Measurements from ENCODE around the gene DNM1. TPM values are rescaled to one million over a fixed set of nuclear protein-coding genes. Genes with fewer than 3 reads are reported as not detected.
"Not testable (repeated sequence)": the region's sequence is repeated elsewhere in the genome, so short reads cannot be mapped to it uniquely, and the experiment has no call there.

DNM1 gene
- total RNA-seq, 2 donors from 2014 or later: 0.52 to 1.1 TPM

DNA sequence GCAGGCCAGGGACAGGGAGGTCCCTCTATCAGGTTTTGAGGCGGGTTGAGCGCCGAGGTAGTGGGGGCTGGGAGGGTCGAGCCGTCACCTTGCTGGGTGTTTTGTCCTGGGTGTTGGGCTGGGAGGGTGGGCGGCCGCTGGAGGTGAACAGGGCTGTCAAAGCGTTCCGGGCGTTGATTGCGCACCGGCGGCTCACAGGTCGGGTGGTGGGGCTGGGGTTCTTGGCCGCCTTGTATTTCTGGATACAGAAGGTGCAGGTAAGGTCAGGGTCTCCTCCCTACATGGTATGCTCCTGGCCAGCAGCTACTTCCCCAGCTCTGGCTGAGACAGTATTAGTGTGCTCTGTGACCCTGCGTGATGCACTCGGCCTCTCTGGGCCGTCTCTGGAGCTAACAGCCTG lies 37.0 kb upstream of the DNM1 start:
- no peaks in the 10 kb centered on the region for H3K9me3 Mint-ChIP-seq
- H3K27me3 Mint-ChIP-seq: no peaks in the 10 kb centered on the region
- H3K4me1 Mint-ChIP-seq (ENCODE audit: low read depth in 2 of 2): peaks cover 14 to 19% of the 10 kb centered on the region in 2 donors
- DNase-seq (ENCODE audit: low spot score) (no peak), ATAC-seq (no peak)
- no peak overlapping the region for H3K27ac Mint-ChIP-seq
- no peak overlapping the region for H3K4me3 Mint-ChIP-seq
- peaks cover 5% of the 10 kb centered on the region for H3K36me3 Mint-ChIP-seq

DNA sequence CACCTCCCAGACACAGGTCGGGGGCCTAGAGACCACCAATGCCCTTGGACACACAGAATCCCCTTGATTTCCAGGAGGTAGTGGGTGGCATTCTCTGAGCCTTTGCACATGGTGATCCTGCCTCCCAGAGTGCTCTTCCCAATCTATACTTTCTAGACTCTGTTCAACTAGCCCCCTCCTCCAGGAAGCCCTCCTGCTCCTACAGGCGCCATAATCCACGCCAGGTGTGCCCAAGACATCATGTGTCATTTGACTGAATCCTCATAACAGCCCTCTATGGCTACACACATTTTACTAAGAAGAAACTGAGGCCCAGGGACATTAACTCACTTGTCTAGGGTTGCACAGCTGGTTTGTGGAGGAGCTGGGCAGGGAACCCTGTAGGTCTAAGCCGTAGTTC lies 36.0 kb upstream of the DNM1 start:
- Mint-ChIP-seq H3K27me3 (no peaks in the 10 kb centered on the region), H3K27ac (no peak overlapping the region), H3K36me3 (peaks cover 5% of the 10 kb centered on the region)

DNA sequence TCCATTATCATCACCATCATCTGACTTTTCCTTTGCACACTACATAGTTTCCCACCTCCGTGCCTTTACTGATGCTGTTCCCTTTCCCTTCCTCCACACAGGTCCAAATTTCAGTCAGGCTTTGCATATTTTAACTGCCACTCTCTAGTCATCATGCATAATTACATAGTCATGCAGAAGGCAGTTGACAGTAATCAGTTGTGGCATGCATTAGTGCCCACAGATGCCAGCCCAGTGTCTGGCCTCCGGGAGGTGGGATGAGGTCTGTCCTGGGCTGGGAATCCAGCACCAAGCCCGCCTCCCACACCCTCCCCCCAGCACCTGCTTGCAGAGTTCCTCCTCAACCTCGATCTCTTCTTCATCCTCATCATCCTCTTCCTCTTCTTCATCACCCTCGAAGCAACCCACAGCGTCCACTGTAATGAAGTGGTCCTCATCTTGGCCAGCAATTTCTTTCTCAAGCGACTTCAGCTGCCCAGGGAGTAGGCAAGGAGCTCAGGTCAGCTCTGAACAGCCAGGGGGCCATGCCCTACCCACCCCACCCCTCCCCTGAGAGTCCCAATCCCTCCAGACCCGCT lies 34.4 kb upstream of the DNM1 start:
- no peaks in the 10 kb centered on the region for H3K27me3 Mint-ChIP-seq
- H3K9me3 Mint-ChIP-seq: no peaks in the 10 kb centered on the region
- ATAC-seq: no peak
- peaks cover 5% of the 10 kb centered on the region for H3K36me3 Mint-ChIP-seq
- H3K4me1 Mint-ChIP-seq (ENCODE audit: low read depth in 2 of 2): peaks cover 4 to 10% of the 10 kb centered on the region in 2 donors
- no peak for DNase-seq (ENCODE audit: low spot score)
- H3K27ac Mint-ChIP-seq: no peak overlapping the region
- H3K4me3 Mint-ChIP-seq: no peak overlapping the region

More for the DNA sequence above, 36.0 kb upstream of the DNM1 start:
- DNase-seq (ENCODE audit: low spot score) (no peak), ATAC-seq (no peak)
- Mint-ChIP-seq H3K4me1 (ENCODE audit: low read depth in 2 of 2) (peaks cover 10 to 16% of the 10 kb centered on the region in 2 donors), H3K9me3 (no peaks in the 10 kb centered on the region), H3K4me3 (no peak overlapping the region)

GRCh38 chr9:128169492-128169891 lies 33.7 kb upstream of the DNM1 start:
- no peak for DNase-seq (ENCODE audit: low spot score)
- no peak for ATAC-seq
- Mint-ChIP-seq H3K4me3 (no peak overlapping the region), H3K36me3 (peaks cover 5% of the 10 kb centered on the region), H3K27ac (no peak overlapping the region), H3K27me3 (no peaks in the 10 kb centered on the region), H3K4me1 (ENCODE audit: low read depth in 2 of 2) (peaks cover 4 to 10% of the 10 kb centered on the region in 2 donors), H3K9me3 (no peaks in the 10 kb centered on the region)

DNA sequence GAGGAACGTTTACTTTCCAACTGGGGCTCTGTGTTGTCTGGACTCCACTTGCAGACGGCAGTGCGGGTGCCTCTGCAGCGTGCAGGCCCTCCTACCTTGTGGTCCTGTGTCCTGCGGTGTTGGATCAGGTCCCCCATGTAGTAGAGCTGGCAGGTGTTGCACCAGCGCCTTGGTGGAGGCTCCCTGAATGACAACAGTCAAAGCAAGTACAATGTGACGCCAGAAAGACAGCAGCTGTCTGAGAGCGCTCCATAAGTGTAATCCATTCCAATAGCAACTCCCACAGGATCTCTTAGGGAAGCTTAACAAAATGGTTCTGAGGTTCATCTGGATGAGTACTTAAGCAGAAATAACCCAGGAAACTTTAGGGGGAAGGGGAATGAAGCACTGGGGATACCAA lies 33.3 kb upstream of the DNM1 start:
- no peak for ATAC-seq
- H3K36me3 Mint-ChIP-seq: peaks cover 5% of the 10 kb centered on the region
- no peaks in the 10 kb centered on the region for H3K27me3 Mint-ChIP-seq
- H3K4me3 Mint-ChIP-seq: no peak overlapping the region
- no peaks in the 10 kb centered on the region for H3K9me3 Mint-ChIP-seq
- H3K27ac Mint-ChIP-seq: no peak overlapping the region
- no peak for DNase-seq (ENCODE audit: low spot score)
- peaks cover 4 to 10% of the 10 kb centered on the region in 2 donors for H3K4me1 Mint-ChIP-seq (ENCODE audit: low read depth in 2 of 2)

DNA sequence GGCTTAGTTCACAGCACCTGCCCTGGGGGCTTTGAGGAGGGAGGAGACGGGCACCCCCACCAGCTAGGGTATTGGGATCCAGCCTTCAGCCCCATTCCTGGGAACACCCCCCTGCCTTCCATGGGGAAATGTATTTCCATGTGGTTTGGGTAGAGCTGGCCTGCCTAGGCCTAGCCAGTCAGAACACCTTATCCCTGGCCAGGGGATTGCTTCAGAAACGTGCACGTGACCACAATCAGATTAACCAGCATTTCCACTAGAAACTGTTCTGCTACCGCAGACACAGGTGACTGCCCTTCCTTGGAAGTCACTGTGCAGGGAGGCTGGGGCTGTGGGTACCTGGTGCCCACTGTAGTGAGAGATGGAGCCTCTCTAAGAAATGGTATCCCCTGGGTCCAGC lies 29.1 kb upstream of the DNM1 start:
- no peaks in the 10 kb centered on the region for H3K36me3 Mint-ChIP-seq

GRCh38 chr9:128175102-128175563 lies 28.0 kb upstream of the DNM1 start:
- Mint-ChIP-seq H3K4me3 (no peak overlapping the region), H3K4me1 (ENCODE audit: low read depth in 2 of 2) (no peaks in the 10 kb centered on the region), H3K9me3 (no peaks in the 10 kb centered on the region), H3K27me3 (no peaks in the 10 kb centered on the region), H3K27ac (no peak overlapping the region), H3K36me3 (no peaks in the 10 kb centered on the region)
- DNase-seq (ENCODE audit: low spot score) (no peak), ATAC-seq (no peak)

More for the DNA sequence above, 29.1 kb upstream of the DNM1 start:
- DNase-seq (ENCODE audit: low spot score): no peak
- no peaks in the 10 kb centered on the region for H3K9me3 Mint-ChIP-seq
- no peaks in the 10 kb centered on the region for H3K27me3 Mint-ChIP-seq
- H3K4me3 Mint-ChIP-seq: no peak overlapping the region
- H3K4me1 Mint-ChIP-seq (ENCODE audit: low read depth in 2 of 2): peaks cover 0 to 2% of the 10 kb centered on the region in 2 donors
- no peak for ATAC-seq
- H3K27ac Mint-ChIP-seq: no peak overlapping the region

DNA sequence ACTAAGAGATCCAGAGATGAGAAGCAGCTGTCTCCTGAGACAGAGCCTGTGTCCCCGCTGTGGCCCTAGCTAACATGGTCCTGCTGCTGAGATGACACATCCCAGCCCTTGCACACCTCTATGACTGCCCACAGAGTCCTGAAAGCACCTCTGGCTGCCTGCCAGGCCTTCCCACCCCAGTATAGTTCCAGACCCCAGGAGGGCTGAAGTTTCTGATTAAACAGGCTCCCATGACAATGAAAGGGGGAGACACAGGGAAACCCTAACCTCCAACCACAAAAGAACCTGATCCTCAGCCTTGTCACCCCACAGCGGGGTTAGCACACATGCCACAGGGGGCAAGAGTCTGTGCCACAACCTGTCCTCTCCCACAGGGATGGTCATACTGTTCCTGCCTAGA lies 27.5 kb upstream of the DNM1 start:
- H3K4me1 Mint-ChIP-seq (ENCODE audit: low read depth in 2 of 2): no peaks in the 10 kb centered on the region
- ATAC-seq: no peak
- no peaks in the 10 kb centered on the region for H3K36me3 Mint-ChIP-seq
- no peaks in the 10 kb centered on the region for H3K9me3 Mint-ChIP-seq
- H3K27ac Mint-ChIP-seq: no peak overlapping the region
- DNase-seq (ENCODE audit: low spot score): no peak
- no peaks in the 10 kb centered on the region for H3K27me3 Mint-ChIP-seq
- H3K4me3 Mint-ChIP-seq: no peak overlapping the region

DNA sequence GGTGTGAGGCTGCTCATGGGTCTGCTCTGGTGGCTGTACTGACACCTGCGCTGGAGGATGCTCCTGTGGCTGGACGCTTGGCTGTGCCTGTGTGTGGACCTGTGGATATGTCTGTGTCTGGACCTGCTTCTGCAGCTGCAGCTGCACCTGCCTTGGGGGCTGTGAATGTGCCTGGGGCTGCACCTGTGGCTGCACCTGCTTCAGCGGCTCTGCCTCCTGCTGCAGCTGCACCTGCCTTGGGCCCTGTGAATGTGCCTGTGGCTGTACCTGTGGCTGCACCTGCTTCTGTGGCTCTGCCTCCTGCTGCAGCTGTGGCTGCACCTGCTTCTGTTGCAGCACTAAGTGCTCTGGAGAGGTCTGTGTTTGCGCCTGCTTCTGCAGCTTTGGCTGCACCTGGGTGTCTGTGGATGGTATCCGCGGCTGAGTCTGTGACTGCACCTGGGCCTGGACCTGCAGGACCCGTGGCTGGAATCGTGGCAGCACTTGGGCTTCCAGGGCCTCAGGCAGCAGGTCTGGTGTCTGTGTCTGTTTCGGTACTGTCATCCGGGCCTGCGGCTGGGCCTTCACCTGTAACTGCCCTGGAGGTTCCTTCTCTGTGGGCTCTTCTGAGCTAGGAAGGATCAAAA lies 24.3 kb upstream of the DNM1 start:
- Mint-ChIP-seq H3K4me3 (no peak overlapping the region), H3K27me3 (no peaks in the 10 kb centered on the region), H3K36me3 (peaks cover 10% of the 10 kb centered on the region), H3K4me1 (ENCODE audit: low read depth in 2 of 2) (no peaks in the 10 kb centered on the region), H3K27ac (no peak overlapping the region), H3K9me3 (no peaks in the 10 kb centered on the region)
- DNase-seq (ENCODE audit: low spot score): no peak
- ATAC-seq: no peak

- ATAC-seq (no peak), DNase-seq (ENCODE audit: low spot score) (no peak)
- no peak overlapping the region for H3K4me3 Mint-ChIP-seq
- H3K27me3 Mint-ChIP-seq: no peaks in the 10 kb centered on the region
- no peaks in the 10 kb centered on the region for H3K9me3 Mint-ChIP-seq
- no peaks in the 10 kb centered on the region for H3K4me1 Mint-ChIP-seq (ENCODE audit: low read depth in 2 of 2)
- no peak overlapping the region for H3K27ac Mint-ChIP-seq
- H3K36me3 Mint-ChIP-seq: peaks cover 10% of the 10 kb centered on the region
Measured at GRCh38 chr9:128180001-128180400, 23.2 kb upstream of the DNM1 start.

- Mint-ChIP-seq H3K4me3 (no peak overlapping the region), H3K9me3 (no peaks in the 10 kb centered on the region), H3K4me1 (ENCODE audit: low read depth in 2 of 2) (no peaks in the 10 kb centered on the region), H3K36me3 (peaks cover 10% of the 10 kb centered on the region), H3K27ac (no peak overlapping the region), H3K27me3 (no peaks in the 10 kb centered on the region)
- ATAC-seq: no peak
- no peak for DNase-seq (ENCODE audit: low spot score)
Measured at GRCh38 chr9:128180447-128180846, 22.7 kb upstream of the DNM1 start.

DNA sequence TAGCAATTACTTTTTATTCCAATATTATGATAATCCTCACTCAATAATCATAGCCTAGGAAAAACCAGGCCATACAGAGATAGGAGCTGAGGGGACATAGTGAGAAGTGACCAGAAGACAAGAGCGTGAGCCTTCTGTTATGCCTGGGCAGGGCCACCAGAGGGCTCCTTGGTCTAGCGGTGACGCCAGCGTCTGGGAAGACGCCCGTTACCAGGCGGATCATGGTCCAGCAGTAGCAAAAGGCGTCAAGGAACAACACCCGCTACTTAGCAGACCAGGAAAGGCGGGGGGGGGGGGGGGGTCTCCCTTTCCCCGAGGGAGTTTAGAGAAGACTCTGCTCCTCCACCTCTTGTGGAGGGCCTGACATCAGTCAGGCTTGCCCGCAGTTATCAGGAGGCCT lies 21.7 kb upstream of the DNM1 start:
- H3K27ac Mint-ChIP-seq; H3K27me3 Mint-ChIP-seq; H3K4me1 Mint-ChIP-seq (ENCODE audit: low read depth in 2 of 2); H3K4me3 Mint-ChIP-seq; H3K9me3 Mint-ChIP-seq; DNase-seq (ENCODE audit: low spot score); ATAC-seq: not testable (repeated sequence)
- peaks cover 10% of the 10 kb centered on the region for H3K36me3 Mint-ChIP-seq

GRCh38 chr9:128182893-128183588 lies 20.1 kb upstream of the DNM1 start:
- ATAC-seq (no peak), DNase-seq (ENCODE audit: low spot score) (no peak)
- H3K9me3 Mint-ChIP-seq: no peaks in the 10 kb centered on the region
- no peak overlapping the region for H3K4me3 Mint-ChIP-seq
- peaks cover 0 to 6% of the 10 kb centered on the region in 2 donors for H3K4me1 Mint-ChIP-seq (ENCODE audit: low read depth in 2 of 2)
- peaks cover 17% of the 10 kb centered on the region for H3K36me3 Mint-ChIP-seq
- no peak overlapping the region for H3K27ac Mint-ChIP-seq
- no peaks in the 10 kb centered on the region for H3K27me3 Mint-ChIP-seq

All from natural killer cell treated with Interleukin-12 subunit alpha and Interleukin-12 subunit beta and Interleukin-15 and Interleukin-18, amount 100 ng/mL, for 72 hours (primary cell).